HG02973 (cell line): ENCODE data around the gene PTPRN2.

Experiments used
- ATAC-seq: cut with Tn5 transposase; IDR thresholded peaks from one replicate; pipeline ENCODE4 v1.9.1; 2021; ENCODE audit warnings: moderate library complexity; ENCODE audit not compliant: unreplicated experiment

PTPRN2 gene

DNA sequence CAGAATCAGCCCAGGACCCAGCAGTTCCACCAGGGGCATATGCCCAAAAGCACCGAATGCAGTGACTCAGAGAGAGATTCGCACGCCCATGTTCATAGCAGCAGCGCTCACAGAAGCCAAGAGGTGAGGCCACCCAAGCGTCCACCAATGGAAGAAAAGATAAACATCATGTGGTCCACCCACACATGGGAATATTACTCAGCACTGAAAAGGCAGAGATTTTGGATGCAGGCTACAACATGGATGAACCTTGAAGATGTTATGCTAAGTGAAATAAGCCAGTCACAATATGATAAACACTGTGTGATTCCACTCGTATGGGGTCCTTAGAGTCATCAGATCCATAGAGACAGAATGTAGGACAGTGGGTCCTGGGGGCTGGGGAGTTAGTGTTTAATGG is 823.4 kb downstream of the PTPRN2 start:
- no peak for ATAC-seq

DNA sequence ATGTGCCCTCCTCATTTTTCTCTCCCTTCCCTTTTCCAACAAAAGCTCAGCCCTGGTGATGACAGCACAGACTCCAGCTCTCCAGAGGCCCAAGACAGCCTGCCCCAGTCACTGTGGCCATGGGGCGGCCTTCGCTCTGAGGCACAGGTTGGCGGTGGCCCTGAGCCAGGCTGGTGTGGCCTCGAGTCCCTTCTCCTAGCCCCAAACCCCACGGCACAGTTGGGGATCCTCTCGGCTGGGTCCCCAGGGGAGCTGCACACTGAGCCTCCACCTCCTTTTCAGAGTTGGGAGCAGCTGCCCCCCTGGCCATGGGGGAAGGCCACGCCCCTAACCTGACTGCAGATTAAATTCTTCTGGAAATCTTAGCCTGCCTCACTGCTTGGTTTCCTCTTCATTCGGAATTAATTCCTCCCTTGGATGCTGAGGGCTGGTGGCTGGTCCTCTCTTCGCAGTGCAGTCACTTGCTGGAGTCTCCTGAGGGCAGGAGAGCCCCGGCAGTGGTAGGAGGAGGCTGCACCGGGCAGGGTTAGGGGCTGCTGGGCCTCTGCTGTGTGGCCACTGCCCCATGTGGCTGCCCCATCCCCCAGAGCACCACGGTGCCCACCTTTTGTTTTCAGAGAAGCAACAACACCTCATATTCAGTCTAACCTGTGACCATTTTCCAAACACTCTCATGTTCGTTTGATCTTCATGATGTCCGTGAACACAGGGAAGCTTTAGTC is 824.2 kb downstream of the PTPRN2 start:
- no peak for ATAC-seq

DNA sequence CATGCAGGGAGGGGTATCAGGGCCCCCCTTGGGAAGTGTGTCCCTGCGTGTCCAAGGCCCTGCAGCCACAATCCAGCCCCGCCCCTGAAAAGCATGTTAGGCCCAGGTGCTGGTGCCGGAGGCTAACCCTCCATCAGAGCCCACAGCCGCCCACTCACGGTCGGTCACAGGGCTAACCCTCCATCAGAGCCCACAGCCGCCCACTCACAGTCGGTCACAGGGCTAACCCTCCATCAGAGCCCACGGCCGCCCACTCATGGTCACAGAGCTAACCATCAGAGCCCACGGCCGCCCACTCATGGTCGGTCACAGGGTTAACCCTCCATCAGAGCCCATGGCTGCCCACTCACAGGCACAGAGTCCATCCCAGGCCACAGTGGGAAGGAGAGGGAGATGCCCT is 824.8 kb downstream of the PTPRN2 start:
- no peak for ATAC-seq

DNA sequence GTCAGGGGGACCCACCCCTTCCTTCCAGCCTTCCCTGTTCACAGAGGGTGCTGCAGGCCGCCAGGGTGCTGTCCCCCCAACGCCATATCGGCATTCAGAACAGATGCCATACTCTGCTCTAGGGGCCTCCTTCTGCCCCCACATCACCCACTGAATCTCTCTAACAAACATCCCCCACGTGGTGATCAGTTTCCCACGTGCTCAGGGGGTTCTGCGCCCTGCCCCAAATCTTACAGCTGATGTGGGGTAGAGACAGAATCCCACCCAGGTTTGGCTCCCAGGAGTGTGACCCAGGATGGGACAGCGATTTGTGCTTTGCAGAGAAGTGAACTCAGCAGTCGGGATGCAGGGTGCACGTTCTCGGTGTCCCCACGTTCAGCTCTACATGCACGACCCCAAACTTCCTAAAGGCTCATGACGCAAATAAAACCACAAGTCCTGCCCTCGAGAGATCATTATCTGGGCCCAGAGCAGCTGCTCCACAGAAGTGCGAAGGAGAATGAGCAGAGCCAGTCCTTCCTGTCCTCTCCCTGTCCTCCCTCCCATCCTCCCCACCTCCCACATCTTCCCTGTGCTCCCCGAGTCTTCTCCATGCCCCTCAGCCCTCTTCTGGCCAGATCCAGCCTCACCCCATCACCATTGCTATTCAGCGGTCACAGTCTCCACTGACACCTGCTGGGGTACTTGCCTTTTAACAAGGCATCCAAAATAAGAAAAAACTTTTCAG is 827.5 kb downstream of the PTPRN2 start:
- ATAC-seq: no peak

DNA sequence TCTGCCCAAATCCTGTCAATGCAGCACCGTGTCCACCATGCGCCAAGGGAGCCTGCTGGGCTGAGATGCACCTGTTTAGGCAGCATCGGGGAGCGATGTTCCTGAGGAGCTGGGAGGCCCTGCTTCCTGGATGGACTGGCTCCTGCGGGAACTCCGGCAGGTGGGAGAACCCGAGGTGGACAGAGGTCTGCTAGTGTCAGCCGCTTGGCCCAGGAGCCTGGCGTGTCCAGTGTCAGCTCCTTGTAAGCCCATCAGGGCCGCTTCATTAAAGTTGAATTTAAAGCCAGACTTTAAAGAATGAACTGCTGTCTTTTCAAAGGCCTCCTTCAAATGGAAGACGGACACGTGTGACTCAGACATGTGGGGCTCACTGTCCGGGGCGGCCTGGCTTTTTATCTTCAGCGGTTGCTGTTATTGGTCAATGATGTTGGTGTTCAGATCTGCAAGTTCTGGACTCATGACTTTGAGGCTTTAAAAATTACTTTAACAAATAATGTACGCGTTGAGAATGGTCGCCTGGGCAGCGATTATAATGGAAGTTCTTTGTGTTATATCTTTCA is 828.3 kb downstream of the PTPRN2 start:
- no peak for ATAC-seq

DNA sequence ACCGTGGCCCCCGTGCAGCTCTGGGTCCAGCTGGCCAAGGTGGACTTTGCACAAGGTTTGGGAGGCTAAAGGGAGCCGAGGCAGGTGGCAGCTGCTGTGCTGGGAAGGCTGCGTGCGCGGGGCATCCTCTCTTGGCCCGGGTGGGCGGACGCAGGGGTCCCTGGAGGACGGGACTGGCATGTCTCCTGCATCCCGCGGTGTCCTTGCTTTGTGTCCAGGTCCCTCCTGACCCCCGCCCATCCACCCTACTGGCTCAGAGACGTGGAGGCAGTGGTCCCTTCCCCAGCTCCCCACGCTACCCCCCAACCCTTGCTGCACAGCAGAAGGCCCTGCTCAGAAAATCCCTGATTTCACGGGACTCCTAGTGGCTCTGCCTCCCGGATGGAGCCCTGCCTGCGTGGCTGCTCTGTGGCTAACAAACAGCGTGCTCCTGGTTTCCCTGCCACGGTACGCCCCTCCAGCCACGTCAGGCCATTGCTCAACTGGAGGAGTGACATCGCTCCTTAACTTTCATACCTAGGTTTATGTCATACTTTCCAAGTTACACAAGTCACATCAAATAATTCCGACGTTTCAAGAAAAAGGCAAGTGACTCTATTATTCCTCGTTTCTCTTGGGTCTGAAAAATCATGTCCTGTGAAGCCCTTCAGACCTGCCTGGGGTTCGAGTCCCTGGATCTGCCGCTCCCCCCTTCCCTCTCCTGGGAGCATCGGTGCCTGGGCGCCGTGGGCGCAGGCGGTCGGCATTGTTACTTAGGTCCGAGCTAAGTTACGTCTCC is 829.0 kb downstream of the PTPRN2 start:
- ATAC-seq: no peak

DNA sequence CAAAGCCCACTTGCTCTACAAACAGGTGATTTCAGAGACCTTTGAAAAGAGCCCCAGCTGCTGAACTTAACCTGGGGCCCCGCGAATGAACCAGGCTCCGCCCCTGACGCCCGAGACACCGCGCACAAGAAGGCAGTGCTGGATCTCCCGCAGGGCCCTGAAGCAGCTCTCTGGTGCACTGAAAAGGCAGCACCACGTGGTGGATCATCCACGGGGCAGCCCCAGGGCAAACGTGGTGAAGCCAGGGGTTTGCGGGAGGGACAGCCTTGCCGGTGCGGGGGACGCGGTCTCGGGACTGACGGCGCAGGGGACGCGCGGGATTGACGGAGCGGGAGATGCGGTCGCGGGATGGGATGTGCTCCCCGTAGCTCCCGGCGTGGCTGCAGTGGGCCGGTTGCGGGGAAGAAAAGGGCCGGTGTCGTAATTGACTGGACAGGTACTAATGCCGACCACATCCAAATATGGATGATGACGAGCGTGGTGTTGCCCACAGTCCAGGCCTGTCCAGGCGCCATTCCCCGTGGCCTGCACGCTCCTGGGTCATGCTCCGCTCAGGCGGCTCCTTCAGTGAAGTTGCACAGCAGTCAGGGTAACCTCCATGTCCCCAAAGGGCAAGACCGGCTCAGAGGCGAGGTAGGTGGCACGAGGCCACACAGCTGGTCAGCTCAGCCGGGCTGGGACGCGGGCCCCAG is 829.7 kb downstream of the PTPRN2 start:
- no peak for ATAC-seq

DNA sequence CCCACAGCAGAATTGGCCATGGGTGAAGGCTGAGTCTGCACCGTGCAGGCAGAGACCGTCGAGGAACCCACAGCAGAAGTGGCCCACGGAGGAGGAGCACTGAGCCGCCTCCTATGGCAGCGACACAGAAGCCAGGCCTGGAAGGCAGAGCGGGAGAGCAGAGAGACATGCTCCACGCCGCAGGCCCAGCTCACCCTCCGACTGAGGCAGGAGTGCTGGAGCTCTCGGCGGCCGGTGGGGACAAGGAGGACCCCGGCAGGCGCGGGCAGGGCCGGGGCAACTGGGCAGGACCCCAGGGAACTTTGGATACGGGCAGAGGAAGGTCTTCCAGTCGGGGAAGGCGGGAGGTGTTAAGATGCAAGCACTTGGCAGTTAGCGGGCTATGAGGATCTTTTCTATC is 830.4 kb downstream of the PTPRN2 start:
- no peak for ATAC-seq

DNA sequence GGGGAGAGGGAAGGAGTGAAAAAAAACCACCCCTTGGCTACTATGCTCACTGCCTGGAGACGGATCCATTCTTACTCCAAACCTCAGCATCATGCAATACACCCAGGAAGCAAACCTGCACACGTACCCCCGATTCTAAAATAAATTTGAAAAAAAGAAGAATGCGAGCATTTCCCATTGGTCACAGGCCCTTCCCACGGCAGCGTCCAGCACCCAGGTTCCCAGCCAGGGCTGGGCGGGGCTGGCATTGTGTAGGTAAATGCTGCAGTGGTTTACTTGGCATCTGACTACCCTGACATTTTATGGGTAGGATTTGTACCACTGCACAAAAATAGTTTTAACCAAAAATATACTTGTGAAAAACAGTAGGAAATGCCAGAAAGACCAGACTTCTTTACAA is 831.9 kb downstream of the PTPRN2 start:
- ATAC-seq: no peak

DNA sequence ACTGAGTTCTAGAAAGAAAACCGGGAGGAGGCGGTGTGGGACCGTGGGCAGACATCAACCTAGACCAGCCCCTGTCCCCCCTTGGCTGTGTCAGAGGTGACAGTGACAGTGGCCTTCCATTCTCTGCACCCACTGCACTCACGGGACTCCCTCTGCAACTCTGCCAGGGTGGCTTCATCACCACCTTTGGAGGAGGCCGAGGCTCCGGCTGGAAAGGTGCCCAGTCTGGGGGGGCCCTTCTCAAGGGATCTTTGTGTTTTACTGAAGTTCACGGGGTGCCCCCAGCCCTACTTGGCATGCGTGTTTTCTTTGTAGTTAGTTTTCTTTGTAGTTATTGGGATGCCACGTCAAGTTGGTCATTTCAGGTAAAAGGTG is 833.2 kb downstream of the PTPRN2 start:
- no peak for ATAC-seq

DNA sequence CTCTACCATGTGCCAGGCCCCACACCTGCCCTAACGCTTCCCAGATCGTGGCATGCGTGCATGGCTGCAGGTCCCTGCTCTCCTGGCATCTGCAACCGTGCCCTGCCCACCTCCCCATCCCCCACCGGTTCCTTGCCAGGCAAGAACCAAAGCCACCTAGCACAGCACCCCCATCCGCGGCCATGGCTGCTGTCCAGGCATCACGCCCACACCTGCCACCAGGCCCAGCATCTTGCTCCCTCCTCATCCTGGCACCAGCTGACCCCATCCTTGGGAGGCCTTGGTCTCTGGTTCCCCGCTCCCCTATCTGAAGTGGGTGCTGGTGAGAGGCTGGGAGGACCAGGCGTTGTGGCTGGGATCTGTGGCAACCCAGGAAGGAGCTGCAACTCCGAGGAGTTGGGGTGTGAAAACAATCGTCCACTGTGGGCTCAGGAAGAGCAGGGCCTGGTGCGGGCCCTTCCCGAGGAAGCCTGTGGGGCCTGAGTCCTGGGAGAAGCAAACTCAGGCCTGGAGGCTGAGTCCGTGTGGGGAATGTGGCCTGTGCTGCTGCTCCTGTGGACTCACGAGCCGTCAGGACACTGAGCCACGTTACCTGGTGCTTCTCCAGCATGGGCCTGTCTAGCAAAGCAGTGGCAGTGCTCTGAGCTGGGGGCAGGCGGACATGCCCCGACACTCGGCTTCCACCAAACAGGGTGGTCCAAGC is 833.8 kb downstream of the PTPRN2 start:
- no peak for ATAC-seq

DNA sequence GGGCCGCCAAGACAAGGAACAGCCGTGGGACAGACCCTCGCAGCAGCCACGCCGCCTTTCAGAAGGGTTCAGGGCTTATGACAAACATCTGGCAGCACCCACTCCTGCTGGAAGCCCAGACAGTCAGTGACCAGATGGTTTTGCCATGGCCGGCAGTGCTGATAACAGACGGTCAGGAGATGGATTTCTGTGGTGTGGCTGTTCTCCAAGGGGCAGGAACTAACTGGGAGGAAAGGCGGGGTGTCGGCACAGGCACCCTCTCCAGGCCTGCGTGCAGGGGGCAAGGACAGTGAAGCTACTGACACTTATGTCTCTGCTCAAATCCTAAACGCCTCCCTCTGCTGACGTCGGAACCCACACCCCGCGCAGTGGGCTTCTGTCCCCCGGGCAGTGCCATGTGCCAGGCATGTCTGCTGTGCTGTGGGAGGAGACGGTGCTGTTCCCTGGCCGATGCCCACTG is 834.8 kb downstream of the PTPRN2 start:
- no peak for ATAC-seq

DNA sequence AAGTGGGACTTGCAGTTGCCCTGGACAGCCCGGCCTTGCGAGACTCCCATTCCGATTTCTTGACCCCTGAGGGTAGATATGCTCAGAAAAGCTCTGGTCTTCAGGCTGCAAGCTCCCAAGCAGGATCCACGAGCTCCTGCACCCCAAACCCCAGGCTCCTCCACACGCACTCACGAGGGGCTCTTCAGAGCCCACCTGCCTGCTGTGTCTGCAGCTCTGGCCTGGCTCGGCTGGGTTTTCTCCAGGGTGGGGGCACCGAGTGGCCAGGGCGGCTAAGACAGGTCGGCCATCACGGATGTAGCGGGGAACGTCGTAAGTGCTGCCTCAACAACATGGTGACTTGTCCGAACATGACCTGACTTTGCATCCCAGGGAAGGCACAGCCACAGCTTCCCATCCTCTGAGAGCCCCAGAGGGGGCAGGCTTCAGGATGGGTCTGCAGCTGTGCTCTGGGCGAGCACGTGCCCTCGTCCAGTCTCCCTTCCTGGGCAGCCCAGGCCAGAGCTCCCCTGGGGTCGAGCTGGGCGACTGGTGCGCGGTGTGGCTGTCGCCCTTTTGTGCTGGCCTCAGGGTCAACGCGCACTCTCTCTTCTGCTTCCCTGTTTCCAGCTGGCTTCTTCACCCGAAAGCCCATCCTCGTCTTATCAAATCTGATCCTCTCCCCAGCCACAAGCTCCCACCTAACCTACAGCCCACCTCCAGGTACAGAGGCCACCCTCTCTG is 835.5 kb downstream of the PTPRN2 start:
- no peak for ATAC-seq

DNA sequence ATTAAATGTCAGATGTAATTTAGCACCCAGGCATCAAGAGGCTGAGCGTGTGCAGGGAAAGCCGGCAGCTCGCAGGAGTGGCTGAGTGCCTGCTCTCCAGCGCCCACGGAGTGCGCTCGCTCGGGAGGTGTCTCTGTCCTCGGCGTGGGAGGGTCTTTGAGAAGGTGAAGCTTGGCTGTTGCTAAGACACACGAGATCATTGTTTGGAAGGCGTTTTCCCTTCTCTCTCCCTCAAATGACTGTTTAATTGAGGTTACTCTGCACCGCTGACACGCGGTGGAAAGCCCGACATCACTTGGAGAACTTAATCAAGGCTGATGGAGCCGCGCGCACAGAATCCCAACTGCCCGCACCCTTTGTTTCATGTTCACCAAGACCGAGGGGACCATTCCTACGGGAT is 836.2 kb downstream of the PTPRN2 start:
- ATAC-seq: no peak

DNA sequence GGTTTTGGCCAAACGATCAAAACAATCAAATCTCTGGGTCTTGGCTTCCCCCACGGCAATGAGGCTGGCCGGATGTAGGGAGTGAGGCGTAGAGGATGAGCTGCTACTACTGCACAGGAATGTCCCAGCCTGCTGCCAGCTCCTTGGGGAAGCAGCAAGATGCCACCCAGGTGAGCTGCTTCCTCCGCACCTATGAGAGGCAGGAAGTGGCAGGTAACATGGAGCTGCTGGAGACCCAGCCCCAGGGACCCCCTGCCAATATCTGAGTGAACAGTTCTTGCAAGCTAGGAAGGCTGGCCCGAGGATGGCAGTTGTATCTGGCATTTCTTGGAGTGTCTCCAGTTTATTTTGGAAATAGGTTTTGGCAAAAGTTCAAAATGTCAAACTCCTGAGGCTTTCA is 837.3 kb downstream of the PTPRN2 start:
- ATAC-seq: no peak

DNA sequence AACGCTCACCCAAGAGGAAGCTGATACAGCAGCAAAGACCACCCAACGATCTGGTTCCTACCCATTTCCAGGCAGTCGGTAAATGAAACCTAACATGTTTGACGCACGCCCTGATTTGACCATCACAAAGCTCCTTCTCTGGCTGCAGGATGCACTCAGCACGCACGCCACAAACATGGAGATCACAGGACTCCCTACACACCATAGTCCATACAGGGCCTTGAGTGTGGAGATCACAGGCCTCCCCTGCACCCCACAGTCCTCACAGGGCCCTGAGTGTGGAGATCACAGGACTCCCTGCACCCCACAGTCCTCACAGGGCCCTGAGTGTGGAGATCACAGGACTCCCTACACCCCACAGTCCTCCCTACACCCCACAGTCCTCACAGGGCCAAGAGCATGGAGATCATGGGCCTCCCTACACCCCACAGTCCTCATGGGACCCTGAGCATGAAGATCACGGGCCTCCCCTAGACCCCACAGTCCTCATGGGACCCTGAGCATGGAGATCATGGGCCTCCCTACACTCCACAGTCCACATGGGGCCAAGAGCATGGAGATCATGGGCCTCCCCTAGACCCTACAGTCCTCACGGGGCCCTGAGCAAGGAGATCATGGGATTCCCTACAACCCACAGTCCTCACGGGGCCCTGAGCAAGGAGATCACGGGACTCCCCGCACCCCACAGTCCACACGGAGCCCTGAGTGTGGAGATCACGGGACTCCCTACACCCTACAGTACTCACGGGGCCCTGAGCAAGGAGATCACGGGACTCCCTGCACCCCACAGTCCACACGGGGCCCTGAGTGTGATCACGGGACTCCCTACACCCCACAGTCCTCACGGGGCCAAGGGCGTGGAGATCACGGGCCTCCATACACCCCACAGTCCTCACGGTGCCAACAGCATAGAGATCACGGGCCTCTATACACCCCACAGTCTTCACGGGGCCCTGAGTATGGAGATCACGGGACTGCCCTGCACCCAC is 841.6 kb downstream of the PTPRN2 start:
- ATAC-seq: no peak

DNA sequence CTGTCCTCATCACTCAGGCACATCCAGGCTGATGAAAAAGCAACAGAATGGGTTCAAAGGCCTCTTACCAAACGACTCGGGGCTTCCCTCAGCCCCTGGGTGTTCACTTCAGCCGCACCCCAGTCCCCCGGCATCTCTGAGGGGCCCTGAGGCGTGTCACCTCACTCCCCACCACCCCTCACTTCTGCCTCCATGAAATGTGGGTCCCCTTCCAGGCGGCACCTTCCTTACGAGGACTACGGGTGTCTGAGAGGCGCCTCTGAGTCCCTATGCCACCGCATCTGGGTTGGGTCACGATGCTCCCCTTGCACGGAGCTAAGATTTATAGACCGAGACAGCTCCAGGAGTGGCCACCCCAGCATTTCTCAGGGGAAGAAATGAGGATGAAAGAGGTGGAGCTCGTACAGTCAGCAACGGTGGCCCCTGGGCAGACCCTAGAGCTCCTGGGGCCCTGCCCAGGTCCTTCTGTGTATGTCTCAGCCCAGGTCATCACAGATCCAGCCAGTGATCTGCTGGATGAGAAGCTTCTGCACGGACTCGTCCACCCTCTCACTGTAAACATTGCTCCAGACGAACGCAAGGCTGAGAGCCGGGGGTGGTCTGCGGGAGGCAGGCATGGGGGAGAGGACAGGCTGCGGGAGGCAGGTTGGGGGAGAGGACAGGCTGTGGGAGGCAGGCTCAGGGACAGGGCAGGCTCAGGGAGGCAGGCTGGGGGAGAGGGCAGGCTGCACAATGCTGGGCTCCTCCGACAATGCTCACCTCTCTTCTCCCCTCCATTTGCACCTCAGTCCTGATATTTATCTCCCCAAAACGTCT is 842.6 kb downstream of the PTPRN2 start:
- no peak for ATAC-seq
